GM18498 (cell line): ENCODE results near the gene ZFP92.
A peak's percentile ranks its signal among the peaks of the same experiment; 100 is the strongest.
"Not testable (repeated sequence)": the region's sequence is repeated elsewhere in the genome, so short reads cannot be mapped to it uniquely, and the experiment has no call there.

ENCODE experiments used
- ATAC-seq: cut with Tn5 transposase; IDR thresholded peaks from one replicate; pipeline ENCODE4 v1.9.1; 2021; ENCODE audit warnings: mild to moderate bottlenecking, moderate library complexity; ENCODE audit not compliant: unreplicated experiment

The ZFP92 gene

GRCh38 chrX:153411255-153411987 is at the start of gene ZFP92:
ZFP92 (plus strand) TSS chrX:153411472; CDS start chrX:153418323, 6,851 bp downstream.
- peak; percentile 83 for ATAC-seq

GRCh38 chrX:153361781-153362397 is 49.4 kb upstream of the ZFP92 start:
- no peak for ATAC-seq

GRCh38 chrX:153365670-153366069 is 45.6 kb upstream of the ZFP92 start:
- ATAC-seq: peak; percentile 43

- ATAC-seq: no peak
These were observed 45.2 kb upstream of the ZFP92 start for GRCh38 chrX:153366119-153366518.

GRCh38 chrX:153366878-153367538 is 44.3 kb upstream of the ZFP92 start:
- no peak for ATAC-seq

GRCh38 chrX:153370293-153371055 is 40.8 kb upstream of the ZFP92 start:
- no peak for ATAC-seq

GRCh38 chrX:153371256-153371655 is 40.0 kb upstream of the ZFP92 start:
- ATAC-seq: no peak

- ATAC-seq: no peak
These were observed 38.3 kb upstream of the ZFP92 start for GRCh38 chrX:153372949-153373348.

- no peak for ATAC-seq
These were observed 36.8 kb upstream of the ZFP92 start for GRCh38 chrX:153374426-153374825.

GRCh38 chrX:153375571-153375970 is 35.7 kb upstream of the ZFP92 start:
- no peak for ATAC-seq

GRCh38 chrX:153377727-153378126 is 33.5 kb upstream of the ZFP92 start:
- no peak for ATAC-seq

- ATAC-seq: no peak
These were observed 32.7 kb upstream of the ZFP92 start for GRCh38 chrX:153378607-153379006.

- ATAC-seq: no peak
These were observed 31.8 kb upstream of the ZFP92 start for GRCh38 chrX:153379508-153379907.

GRCh38 chrX:153379971-153380581 is 31.2 kb upstream of the ZFP92 start:
- ATAC-seq: no peak

GRCh38 chrX:153380691-153381090 is 30.6 kb upstream of the ZFP92 start:
- no peak for ATAC-seq

- ATAC-seq: no peak
These were observed 29.4 kb upstream of the ZFP92 start for GRCh38 chrX:153381684-153382532.

GRCh38 chrX:153382563-153383482 is 28.4 kb upstream of the ZFP92 start:
- ATAC-seq: no peak

- no peak for ATAC-seq
These were observed 26.9 kb upstream of the ZFP92 start for GRCh38 chrX:153384390-153384789.

- ATAC-seq: not testable (repeated sequence)
These were observed 26.3 kb upstream of the ZFP92 start for GRCh38 chrX:153384973-153385372.
